GM13976 (cell line): Measurements from ENCODE around the gene NRXN2.
"Not testable (repeated sequence)": the region's sequence is repeated elsewhere in the genome, so short reads cannot be mapped to it uniquely, and the experiment has no call there.

ENCODE experiments used
- DNase-seq: peaks from one replicate; pipeline ENCODE4 v3.0.0; 2012; ENCODE audit warnings: low spot score
- in situ Hi-C: fragments of 300-500 bp; cut with MboI; formaldehyde crosslinking; loops from one replicate; pipeline ENCODE4 v1.12.0; 2022; ENCODE audit warnings: low sequenced_read_pairs, mixed read lengths, inconsistent platforms; ENCODE audit not compliant: unreplicated experiment
- TF ChIP-seq, protein P1 (sequence below): IDR thresholded peaks from 2 replicates; pipeline ENCODE4 v1.5.1; 2012; ENCODE audit warnings: borderline replicate concordance, mild to moderate bottlenecking; ENCODE audit not compliant: insufficient read depth; ENCODE audit errors: extremely low read depth, missing control alignments, control extremely low read depth

NRXN2 gene

DNA sequence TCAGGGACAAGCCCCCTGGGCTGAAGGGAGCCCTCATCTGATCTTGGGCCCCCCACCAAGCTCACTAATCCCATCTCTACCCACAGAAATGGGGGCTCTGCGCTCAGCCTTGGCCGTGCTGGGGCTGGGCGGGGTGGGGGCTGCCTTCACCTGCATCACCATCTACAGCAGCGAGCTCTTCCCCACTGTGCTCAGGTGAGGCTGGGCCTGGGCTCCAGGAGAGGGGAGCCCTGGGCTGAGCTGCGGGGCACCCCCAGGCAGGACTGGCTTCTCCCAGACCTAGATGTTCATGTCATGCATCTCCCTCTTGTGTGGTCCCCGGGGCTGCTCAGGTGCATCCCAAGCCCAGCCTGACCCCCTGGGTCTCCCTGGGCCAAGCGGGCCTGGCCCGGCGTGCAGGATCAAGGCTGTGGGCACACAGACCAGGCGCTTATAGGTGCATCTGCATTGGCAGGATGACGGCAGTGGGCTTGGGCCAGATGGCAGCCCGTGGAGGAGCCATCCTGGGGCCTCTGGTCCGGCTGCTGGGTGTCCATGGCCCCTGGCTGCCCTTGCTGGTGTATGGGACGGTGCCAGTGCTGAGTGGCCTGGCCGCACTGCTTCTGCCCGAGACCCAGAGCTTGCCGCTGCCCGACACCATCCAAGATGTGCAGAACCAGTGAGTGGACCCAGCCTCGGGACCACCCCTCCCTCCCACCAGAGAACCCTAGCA lies 122.6 kb downstream of the NRXN2 start:
- no peak for DNase-seq
- in situ Hi-C loops: no loop called here
- TF ChIP-seq, protein P1, sequence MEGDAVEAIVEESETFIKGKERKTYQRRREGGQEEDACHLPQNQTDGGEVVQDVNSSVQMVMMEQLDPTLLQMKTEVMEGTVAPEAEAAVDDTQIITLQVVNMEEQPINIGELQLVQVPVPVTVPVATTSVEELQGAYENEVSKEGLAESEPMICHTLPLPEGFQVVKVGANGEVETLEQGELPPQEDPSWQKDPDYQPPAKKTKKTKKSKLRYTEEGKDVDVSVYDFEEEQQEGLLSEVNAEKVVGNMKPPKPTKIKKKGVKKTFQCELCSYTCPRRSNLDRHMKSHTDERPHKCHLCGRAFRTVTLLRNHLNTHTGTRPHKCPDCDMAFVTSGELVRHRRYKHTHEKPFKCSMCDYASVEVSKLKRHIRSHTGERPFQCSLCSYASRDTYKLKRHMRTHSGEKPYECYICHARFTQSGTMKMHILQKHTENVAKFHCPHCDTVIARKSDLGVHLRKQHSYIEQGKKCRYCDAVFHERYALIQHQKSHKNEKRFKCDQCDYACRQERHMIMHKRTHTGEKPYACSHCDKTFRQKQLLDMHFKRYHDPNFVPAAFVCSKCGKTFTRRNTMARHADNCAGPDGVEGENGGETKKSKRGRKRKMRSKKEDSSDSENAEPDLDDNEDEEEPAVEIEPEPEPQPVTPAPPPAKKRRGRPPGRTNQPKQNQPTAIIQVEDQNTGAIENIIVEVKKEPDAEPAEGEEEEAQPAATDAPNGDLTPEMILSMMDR: no peak

DNA sequence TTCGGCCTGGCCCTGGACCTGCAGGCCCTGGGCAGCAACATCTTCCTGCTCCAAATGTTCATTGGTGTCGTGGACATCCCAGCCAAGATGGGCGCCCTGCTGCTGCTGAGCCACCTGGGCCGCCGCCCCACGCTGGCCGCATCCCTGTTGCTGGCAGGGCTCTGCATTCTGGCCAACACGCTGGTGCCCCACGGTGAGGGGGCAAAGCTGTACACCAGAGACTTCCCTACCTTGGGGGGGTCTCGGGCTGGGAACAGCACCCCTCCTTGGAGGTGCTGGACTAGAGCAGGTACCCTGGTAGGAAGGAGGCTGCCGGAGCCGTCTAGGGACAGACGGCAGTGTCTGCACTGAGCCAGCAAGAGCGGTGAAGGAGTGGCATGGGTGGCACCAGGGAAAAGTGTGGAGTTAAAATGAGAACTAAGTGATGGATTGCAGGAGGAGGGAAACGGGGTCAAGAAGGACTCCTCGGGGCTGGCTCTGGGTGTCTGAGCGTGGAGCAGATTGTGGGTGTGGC lies 123.2 kb downstream of the NRXN2 start:
- in situ Hi-C loops: no loop called here
- TF ChIP-seq, protein P1: no peak
- DNase-seq: no peak

DNA sequence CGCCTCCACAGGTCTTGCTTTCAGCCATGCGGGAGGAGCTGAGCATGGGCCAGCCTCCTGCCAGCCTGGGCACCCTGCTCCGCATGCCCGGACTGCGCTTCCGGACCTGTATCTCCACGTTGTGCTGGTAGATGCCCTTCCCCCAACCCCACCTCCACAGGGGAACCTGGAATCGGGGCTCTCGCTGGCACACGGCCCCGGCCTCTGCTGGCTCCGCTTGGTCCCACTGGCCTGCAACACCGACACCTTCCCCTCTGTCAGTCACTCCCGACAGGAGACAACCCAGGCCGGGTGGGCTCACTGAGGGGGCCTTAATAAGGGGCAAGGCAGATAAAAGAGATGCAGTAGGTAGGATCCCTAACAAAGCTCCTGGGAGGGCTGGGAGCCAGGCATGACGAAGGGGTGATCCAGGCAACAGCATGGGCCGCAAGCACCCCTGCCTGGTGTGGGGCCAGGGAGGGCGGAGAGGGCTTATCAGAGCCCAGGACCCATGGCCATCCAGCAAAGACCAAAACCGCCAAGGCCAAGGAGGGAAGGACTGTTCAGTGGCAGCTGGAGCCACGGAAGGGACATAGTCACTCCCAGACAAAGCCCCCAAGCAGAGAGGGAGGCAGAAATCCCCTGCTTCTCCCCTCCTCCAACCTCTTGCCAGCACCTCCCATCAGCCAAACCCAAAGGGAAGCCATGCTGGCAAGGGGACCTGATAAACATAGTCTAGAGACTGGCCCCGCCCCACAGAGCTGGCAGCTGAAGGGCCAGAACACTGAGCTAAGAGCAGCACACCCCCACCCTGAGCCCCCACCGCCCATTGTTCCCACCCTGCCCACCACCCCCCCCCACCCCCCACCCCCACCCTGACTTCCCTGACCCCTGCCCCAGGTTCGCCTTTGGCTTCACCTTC lies 124.0 kb downstream of the NRXN2 start:
- in situ Hi-C loops: no loop called here
- DNase-seq: no peak
- TF ChIP-seq, protein P1: no peak

DNA sequence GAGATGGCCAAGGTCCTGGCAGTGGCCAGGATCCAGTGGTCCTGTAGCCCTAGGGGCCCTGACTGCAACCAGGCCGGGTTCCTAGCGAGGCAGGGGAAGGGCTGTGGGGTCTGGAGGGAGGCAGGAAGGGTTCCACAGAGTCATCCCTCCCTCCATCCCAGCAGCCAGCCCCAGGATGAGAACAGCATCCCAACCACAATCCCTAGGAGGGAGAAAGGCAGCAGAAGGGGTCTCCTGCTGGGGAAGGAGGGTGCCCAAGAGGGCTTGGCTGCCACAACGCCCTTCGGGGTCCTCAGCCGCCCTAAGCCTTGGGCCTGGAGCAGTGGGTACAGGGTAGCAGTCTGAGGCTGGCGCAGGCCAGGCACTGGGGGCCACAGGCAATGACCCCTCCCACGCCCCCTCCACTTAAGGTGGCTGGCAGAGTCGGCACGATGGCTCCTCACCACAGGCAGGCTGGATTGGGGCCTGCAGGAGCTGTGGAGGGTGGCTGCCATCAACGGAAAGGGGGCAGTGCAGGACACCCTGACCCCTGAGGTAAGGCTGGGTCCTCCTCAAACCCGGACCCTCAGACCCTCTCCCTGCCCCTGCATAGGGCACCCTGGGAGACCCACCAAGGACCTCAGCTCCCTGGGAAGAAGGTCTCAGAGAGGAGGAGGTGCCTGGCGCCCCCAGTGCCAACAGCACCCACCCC lies 124.7 kb downstream of the NRXN2 start:
- no peak for DNase-seq
- in situ Hi-C loops: no loop called here
- TF ChIP-seq, protein P1: no peak

DNA sequence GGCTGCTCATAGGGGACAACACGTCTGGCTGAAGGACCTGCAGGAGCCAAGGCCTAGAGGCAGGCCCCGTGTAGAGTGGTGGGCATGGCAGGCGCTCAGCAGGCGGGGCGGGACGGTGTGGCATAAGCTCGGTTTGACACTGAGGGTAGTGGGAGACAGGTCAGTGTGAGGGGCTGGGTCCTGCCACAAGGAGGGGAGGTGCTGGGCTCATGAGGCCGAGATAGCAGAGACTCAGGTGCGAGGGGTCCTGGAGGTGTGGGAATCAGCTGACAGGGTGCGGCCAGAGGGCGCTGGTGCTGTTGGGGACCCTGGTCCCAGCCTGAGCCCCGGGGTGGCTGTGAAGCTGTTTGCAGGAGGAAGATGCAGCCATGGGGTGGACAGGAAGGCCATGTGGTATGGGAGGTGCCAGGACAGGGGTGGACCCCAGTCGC lies 125.3 kb downstream of the NRXN2 start:
- no peak for DNase-seq
- TF ChIP-seq, protein P1: no peak
- in situ Hi-C loops: no loop called here

DNA sequence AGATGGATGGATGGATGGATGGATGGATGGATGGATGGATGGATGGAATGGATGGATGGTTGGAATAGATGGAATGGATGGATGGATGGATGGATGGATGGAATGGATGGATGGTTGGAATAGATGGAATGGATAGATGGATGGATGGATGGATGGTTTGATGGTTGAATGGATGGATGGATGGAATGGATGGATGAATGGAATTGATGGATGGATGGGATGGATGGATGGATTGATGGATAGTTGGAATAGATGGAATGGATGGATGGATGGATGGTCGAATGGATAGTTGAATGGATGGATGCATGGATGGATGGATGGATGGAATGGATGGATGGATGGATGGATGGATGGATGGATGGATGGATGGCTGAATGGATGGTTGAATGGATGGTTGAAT lies 127.1 kb downstream of the NRXN2 start:
- DNase-seq, in situ Hi-C loops: not testable (repeated sequence)
